GM23338 (cell line): Measurements from ENCODE around the gene RPL12. TPM values are rescaled to one million over a fixed set of nuclear protein-coding genes. Genes with fewer than 3 reads are reported as not detected.

Source experiments
- ATAC-seq: fragments of 200-7000 bp; cut with Tn5 transposase; 3 replicates; pipeline ENCODE4 v1.9.1; 2020
- DNase-seq: peaks from one replicate; pipeline ENCODE4 v3.0.0-alpha.2; 2015; ENCODE audit warnings: low spot score
- H2AFZ ChIP-seq: fragments of 200-600 bp; sonication (generic); 2 replicates; pipeline ENCODE4 v1.8.0; 2016; ENCODE audit warnings: antibody characterized with exemption, mild to moderate bottlenecking, moderate library complexity
- H3F3A ChIP-seq: fragments of 200-600 bp; sonication (generic); replicated peaks from 2 replicates; pipeline ENCODE4 v1.8.0; 2017; ENCODE audit warnings: antibody characterized with exemption, mixed run types, low read depth
- H3K27ac ChIP-seq: fragments of 200-600 bp; sonication (generic); 2 replicates; pipeline ENCODE4 v1.6.1; 2016; ENCODE audit warnings: low read depth
- H3K27me3 ChIP-seq: fragments of 200-600 bp; sonication (generic); 2 replicates; pipeline ENCODE4 v1.8.0; 2016; ENCODE audit warnings: mild to moderate bottlenecking, mixed run types, moderate library complexity; ENCODE audit not compliant: insufficient read depth
- H3K36me3 ChIP-seq: fragments of 200-600 bp; sonication (generic); 2 replicates; pipeline ENCODE4 v1.8.0; 2016; ENCODE audit warnings: mild to moderate bottlenecking; ENCODE audit not compliant: insufficient read depth
- H3K4me1 ChIP-seq: fragments of 200-600 bp; sonication (generic); 2 replicates; pipeline ENCODE4 v1.8.0; 2016; ENCODE audit warnings: mild to moderate bottlenecking, moderate library complexity; ENCODE audit not compliant: insufficient read depth
- H3K4me2 ChIP-seq: fragments of 200-600 bp; sonication (generic); 2 replicates; pipeline ENCODE4 v1.7.1; 2017; ENCODE audit warnings: mixed run types
- H3K4me3 ChIP-seq: fragments of 200-600 bp; sonication (generic); 2 replicates; pipeline ENCODE4 v1.6.1; 2016; ENCODE audit warnings: mixed run types
- H3K79me2 ChIP-seq: fragments of 200-600 bp; sonication (generic); replicated peaks from 2 replicates; pipeline ENCODE4 v1.8.0; 2017; ENCODE audit warnings: mild to moderate bottlenecking; ENCODE audit not compliant: insufficient read depth
- H3K9me2 ChIP-seq: fragments of 200-600 bp; sonication (generic); 2 replicates; pipeline ENCODE4 v1.8.0; 2017; ENCODE audit not compliant: insufficient read depth
- H4K20me1 ChIP-seq: fragments of 200-600 bp; sonication (generic); replicated peaks from 2 replicates; pipeline ENCODE4 v1.8.0; 2017; ENCODE audit warnings: mild to moderate bottlenecking; ENCODE audit not compliant: insufficient read depth
- H3K27ac Mint-ChIP-seq: 2 replicates; pipeline ENCODE4 v1.8.0; 2020; ENCODE audit warnings: inconsistent platforms, mild to moderate bottlenecking, moderate library complexity, mixed read lengths
- H3K27me3 Mint-ChIP-seq: 3 replicates; pipeline ENCODE4 v1.8.0; 2022; ENCODE audit warnings: low read depth, mild to moderate bottlenecking, moderate library complexity, mixed read lengths, inconsistent platforms; ENCODE audit not compliant: insufficient read depth, poor library complexity
- H3K36me3 Mint-ChIP-seq: 3 replicates; pipeline ENCODE4 v1.8.0; 2021; ENCODE audit warnings: low read depth, mild to moderate bottlenecking, inconsistent platforms, moderate library complexity, mixed read lengths
- H3K4me1 Mint-ChIP-seq: 3 replicates; pipeline ENCODE4 v1.8.0; 2020; ENCODE audit warnings: mild to moderate bottlenecking, inconsistent platforms, mixed read lengths
- H3K4me3 Mint-ChIP-seq: 3 replicates; pipeline ENCODE4 v1.8.0; 2021; ENCODE audit warnings: moderate library complexity, mild to moderate bottlenecking, inconsistent platforms, mixed read lengths
- H3K9me3 Mint-ChIP-seq: 3 replicates; pipeline ENCODE4 v1.8.0; 2020; ENCODE audit warnings: moderate library complexity, mild to moderate bottlenecking, inconsistent platforms, mixed read lengths
- CREB1 ChIP-seq: fragments of 250-450 bp; sonication (Bioruptor Pico); IDR thresholded peaks from 2 replicates; pipeline ENCODE4 v1.5.0; 2020; ENCODE audit warnings: low read depth, mild to moderate bottlenecking, moderate library complexity
- CTCF ChIP-seq, 2 experiments: fragments of 200-600 bp in 1 of 2; sonication (generic) in 1 of 2; conservative IDR thresholded peaks; 2 replicates each; pipeline versions ENCODE4 v1.5.1 to v1.6.1; 2016 to 2017; ENCODE audit warnings: antibody characterized with exemption in 2 of 2, low read depth in 2 of 2, mild to moderate bottlenecking in 2 of 2, moderate library complexity in 1 of 2
- EZH2 ChIP-seq: fragments of 200-600 bp; sonication (generic); IDR thresholded peaks from one replicate; pipeline ENCODE4 v1.8.0; 2017; ENCODE audit warnings: antibody characterized with exemption, mild to moderate bottlenecking, low read depth; ENCODE audit not compliant: unreplicated experiment
- EZH2phosphoT487 ChIP-seq: fragments of 200-600 bp; sonication (generic); IDR thresholded peaks from one replicate; pipeline ENCODE4 v1.8.1; 2018; ENCODE audit warnings: antibody characterized with exemption; ENCODE audit not compliant: unreplicated experiment
- JUNB ChIP-seq: IDR thresholded peaks from one replicate; pipeline ENCODE4 v1.6.1; 2016; ENCODE audit warnings: antibody characterized with exemption; ENCODE audit not compliant: unreplicated experiment
- NANOG ChIP-seq: IDR thresholded peaks from 2 replicates; pipeline ENCODE4 v1.6.1; 2016; ENCODE audit warnings: antibody characterized with exemption, borderline replicate concordance
- POLR2AphosphoS5 ChIP-seq: IDR thresholded peaks from 2 replicates; pipeline ENCODE4 v1.6.1; 2016; ENCODE audit warnings: antibody characterized with exemption, low read depth
- STAT1 ChIP-seq: IDR thresholded peaks from one replicate; pipeline ENCODE4 v1.6.1; 2016; ENCODE audit warnings: antibody characterized with exemption; ENCODE audit not compliant: unreplicated experiment
- ZNF114 ChIP-seq: fragments of 250-450 bp; sonication (Bioruptor Pico); IDR thresholded peaks from 2 replicates; pipeline ENCODE4 v1.5.0; 2020; ENCODE audit warnings: mild to moderate bottlenecking, moderate library complexity
- ZNF331 ChIP-seq: fragments of 250-450 bp; sonication (Bioruptor Pico); IDR thresholded peaks from 2 replicates; pipeline ENCODE4 v1.5.0; 2020; ENCODE audit warnings: low read depth, mild to moderate bottlenecking, moderate library complexity
- polyA plus RNA-seq: library from polyadenylated mRNA; unstranded; fragments of >200 nt; fragmentation: Nextera tagmentation; extraction: Ambion mirVana; gene quantifications from 2 replicates; pipeline ENCODE4 v1.2.1, GENCODE V29; 2016
- total RNA-seq: library from RNA; depleted of rRNA; stranded (reverse); fragments of >200 nt; shearing (Covaris generic); gene quantifications from 2 replicates; pipeline ENCODE4 v1.2.3, GENCODE V29; 2014
- TF ChIP-seq, protein P1 (sequence below): IDR thresholded peaks from one replicate; pipeline ENCODE4 v1.6.1; 2018; ENCODE audit warnings: antibody characterized with exemption; ENCODE audit not compliant: unreplicated experiment
- TF ChIP-seq, protein P2 (sequence below): IDR thresholded peaks from 2 replicates; pipeline ENCODE4 v1.6.1; 2016; ENCODE audit warnings: antibody characterized with exemption

The RPL12 gene
- total and polyA plus RNA-seq, 2 experiments from 2014 or later, result 2,121 to 2,596 TPM

GRCh38 chr9:127473932-127474331, 22.7 kb upstream of the RPL12 start:
- no peak overlapping the region for H3K27ac Mint-ChIP-seq

DNA sequence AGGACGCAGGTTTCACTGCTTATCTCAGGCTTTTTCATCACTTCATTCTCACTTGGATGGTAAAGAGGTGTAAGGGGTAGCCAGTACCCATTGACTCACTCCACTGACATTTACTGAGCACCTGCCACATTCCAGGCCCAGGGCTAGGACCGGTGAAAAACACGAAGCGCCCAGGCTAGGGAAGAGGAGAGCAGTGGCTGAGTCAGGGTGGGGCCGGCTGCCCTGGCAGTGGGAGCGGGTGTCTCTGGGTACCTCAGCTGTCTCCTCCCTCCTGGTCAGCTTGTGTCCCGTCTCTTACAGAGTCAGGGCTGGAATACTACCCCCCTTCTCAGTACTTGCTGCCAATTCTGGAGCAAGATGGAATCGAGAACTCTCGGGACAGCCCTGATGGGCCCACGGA, 22.3 kb upstream of the RPL12 start:
- Histone ChIP-seq H3K27me3 (no peaks in the 10 kb centered on the region), H3F3A (0 out of 2 replicates have a peak, but pooled peaks cover 7% of the 10 kb centered on the region), H3K36me3 (peaks cover 4% of the 10 kb centered on the region), H3K4me2 (no peak overlapping the region), H3K4me3 (no peak overlapping the region), H3K4me1 (0 out of 2 replicates have a peak, but pooled peaks cover 8% of the 10 kb centered on the region), H3K27ac (no peak overlapping the region), H2AFZ (no peak overlapping the region), H3K9me2 (no peaks in the 10 kb centered on the region), H3K79me2 (no peaks in the 10 kb centered on the region), H4K20me1 (no peaks in the 10 kb centered on the region; the same call in 1 of the 2 replicates)
- H3K27me3 Mint-ChIP-seq, result no peaks in the 10 kb centered on the region
- peaks cover 18% of the 10 kb centered on the region for H3K36me3 Mint-ChIP-seq
- H3K4me3 Mint-ChIP-seq, result no peak overlapping the region
- H3K4me1 Mint-ChIP-seq, result no peaks in the 10 kb centered on the region; the same call in 2 of the 3 replicates
- H3K9me3 Mint-ChIP-seq, result no peaks in the 10 kb centered on the region
- H3K27ac Mint-ChIP-seq, result no peak overlapping the region
- no peak for DNase-seq
- ATAC-seq, result no peak
- TF ChIP-seq EZH2phosphoT487, result no peak
- TF ChIP-seq, protein P1, sequence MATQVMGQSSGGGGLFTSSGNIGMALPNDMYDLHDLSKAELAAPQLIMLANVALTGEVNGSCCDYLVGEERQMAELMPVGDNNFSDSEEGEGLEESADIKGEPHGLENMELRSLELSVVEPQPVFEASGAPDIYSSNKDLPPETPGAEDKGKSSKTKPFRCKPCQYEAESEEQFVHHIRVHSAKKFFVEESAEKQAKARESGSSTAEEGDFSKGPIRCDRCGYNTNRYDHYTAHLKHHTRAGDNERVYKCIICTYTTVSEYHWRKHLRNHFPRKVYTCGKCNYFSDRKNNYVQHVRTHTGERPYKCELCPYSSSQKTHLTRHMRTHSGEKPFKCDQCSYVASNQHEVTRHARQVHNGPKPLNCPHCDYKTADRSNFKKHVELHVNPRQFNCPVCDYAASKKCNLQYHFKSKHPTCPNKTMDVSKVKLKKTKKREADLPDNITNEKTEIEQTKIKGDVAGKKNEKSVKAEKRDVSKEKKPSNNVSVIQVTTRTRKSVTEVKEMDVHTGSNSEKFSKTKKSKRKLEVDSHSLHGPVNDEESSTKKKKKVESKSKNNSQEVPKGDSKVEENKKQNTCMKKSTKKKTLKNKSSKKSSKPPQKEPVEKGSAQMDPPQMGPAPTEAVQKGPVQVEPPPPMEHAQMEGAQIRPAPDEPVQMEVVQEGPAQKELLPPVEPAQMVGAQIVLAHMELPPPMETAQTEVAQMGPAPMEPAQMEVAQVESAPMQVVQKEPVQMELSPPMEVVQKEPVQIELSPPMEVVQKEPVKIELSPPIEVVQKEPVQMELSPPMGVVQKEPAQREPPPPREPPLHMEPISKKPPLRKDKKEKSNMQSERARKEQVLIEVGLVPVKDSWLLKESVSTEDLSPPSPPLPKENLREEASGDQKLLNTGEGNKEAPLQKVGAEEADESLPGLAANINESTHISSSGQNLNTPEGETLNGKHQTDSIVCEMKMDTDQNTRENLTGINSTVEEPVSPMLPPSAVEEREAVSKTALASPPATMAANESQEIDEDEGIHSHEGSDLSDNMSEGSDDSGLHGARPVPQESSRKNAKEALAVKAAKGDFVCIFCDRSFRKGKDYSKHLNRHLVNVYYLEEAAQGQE, result no peak
- TF ChIP-seq CTCF (conservative IDR thresholded peaks at IDR 0.05; ENCODE audit: low read depth in 2 of 2), result no peak
- TF ChIP-seq POLR2AphosphoS5, result no peak
- no peak for TF ChIP-seq EZH2
- no peak for TF ChIP-seq JUNB
- no peak for TF ChIP-seq CREB1
- TF ChIP-seq STAT1, result no peak
- TF ChIP-seq ZNF114 (CRISPR knock-in tag), result no peak

More at GRCh38 chr9:127473932-127474331, 22.7 kb upstream of the RPL12 start:
- H3K36me3 ChIP-seq, result peaks cover 4% of the 10 kb centered on the region
- no peak overlapping the region for H3K27ac ChIP-seq
- Mint-ChIP-seq H3K4me1 (no peaks in the 10 kb centered on the region; the same call in 2 of the 3 replicates), H3K36me3 (peaks cover 18% of the 10 kb centered on the region), H3K27me3 (no peaks in the 10 kb centered on the region), H3K4me3 (no peak overlapping the region), H3K9me3 (no peaks in the 10 kb centered on the region)
- 0 out of 2 replicates have a peak, but pooled peaks cover 8% of the 10 kb centered on the region for H3K4me1 ChIP-seq
- ATAC-seq, result no peak
- no peaks in the 10 kb centered on the region for H3K27me3 ChIP-seq
- H3K4me2 ChIP-seq, result no peak overlapping the region
- no peaks in the 10 kb centered on the region for H3K79me2 ChIP-seq
- no peak for DNase-seq
- no peaks in the 10 kb centered on the region; the same call in 1 of the 2 replicates for H4K20me1 ChIP-seq
- H3K9me2 ChIP-seq, result no peaks in the 10 kb centered on the region
- no peak overlapping the region for H3K4me3 ChIP-seq
- H2AFZ ChIP-seq, result no peak overlapping the region
- TF ChIP-seq EZH2phosphoT487 (no peak), POLR2AphosphoS5 (no peak), JUNB (no peak), CREB1 (no peak), EZH2 (no peak), STAT1 (no peak), ZNF114 (CRISPR knock-in tag) (no peak), CTCF (conservative IDR thresholded peaks at IDR 0.05; ENCODE audit: low read depth in 2 of 2) (no peak), NANOG (no peak), ZNF331 (CRISPR knock-in tag) (no peak)
- TF ChIP-seq, protein P2, sequence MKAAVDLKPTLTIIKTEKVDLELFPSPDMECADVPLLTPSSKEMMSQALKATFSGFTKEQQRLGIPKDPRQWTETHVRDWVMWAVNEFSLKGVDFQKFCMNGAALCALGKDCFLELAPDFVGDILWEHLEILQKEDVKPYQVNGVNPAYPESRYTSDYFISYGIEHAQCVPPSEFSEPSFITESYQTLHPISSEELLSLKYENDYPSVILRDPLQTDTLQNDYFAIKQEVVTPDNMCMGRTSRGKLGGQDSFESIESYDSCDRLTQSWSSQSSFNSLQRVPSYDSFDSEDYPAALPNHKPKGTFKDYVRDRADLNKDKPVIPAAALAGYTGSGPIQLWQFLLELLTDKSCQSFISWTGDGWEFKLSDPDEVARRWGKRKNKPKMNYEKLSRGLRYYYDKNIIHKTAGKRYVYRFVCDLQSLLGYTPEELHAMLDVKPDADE, result no peak
- H3F3A ChIP-seq, result 0 out of 2 replicates have a peak, but pooled peaks cover 7% of the 10 kb centered on the region
